ENCODE data around the gene ALB. TPM values are rescaled to one million over a fixed set of nuclear protein-coding genes. Genes with fewer than 3 reads are reported as not detected.

Gene ALB
- total RNA-seq, 1 donor from 2014 or later, result not detected

DNA sequence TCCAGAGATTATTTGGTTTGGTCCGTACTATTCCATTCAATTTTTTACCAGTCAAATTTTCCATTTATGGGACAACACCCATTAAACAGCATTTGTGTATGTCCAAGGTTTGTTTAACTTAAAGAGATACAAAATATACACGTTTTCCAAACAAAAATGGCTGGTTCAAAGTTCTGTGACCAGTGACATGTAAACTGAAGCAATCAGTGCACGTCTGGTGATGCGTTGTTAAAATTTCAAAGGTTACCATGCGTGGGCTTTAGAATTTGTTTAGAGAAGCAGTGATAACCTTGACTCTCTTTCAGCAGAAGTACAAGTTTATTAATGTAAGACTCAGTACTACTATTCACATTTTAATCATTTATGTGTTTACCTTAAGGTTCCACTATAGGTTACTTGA is 25.2 kb upstream of the ALB start:
- TF ChIP-seq, protein P1, sequence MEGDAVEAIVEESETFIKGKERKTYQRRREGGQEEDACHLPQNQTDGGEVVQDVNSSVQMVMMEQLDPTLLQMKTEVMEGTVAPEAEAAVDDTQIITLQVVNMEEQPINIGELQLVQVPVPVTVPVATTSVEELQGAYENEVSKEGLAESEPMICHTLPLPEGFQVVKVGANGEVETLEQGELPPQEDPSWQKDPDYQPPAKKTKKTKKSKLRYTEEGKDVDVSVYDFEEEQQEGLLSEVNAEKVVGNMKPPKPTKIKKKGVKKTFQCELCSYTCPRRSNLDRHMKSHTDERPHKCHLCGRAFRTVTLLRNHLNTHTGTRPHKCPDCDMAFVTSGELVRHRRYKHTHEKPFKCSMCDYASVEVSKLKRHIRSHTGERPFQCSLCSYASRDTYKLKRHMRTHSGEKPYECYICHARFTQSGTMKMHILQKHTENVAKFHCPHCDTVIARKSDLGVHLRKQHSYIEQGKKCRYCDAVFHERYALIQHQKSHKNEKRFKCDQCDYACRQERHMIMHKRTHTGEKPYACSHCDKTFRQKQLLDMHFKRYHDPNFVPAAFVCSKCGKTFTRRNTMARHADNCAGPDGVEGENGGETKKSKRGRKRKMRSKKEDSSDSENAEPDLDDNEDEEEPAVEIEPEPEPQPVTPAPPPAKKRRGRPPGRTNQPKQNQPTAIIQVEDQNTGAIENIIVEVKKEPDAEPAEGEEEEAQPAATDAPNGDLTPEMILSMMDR (IDR thresholded peaks at IDR 0.05; ENCODE audit: borderline replicate concordance), result no peak
- DNase-seq, result no peak
- no peaks in the 10 kb centered on the region for H3K4me1 ChIP-seq
- intact Hi-C loops (cut with micrococcal nuclease), result no loop called here
- no peaks in the 10 kb centered on the region for H3K9me3 ChIP-seq (replicated peaks)
- no peaks in the 10 kb centered on the region for H3K27me3 ChIP-seq (ENCODE audit: low read depth)
- H3K27ac ChIP-seq (replicated peaks), result no peak overlapping the region
- H3K36me3 ChIP-seq, result no peaks in the 10 kb centered on the region
- no peak overlapping the region for H3K4me3 ChIP-seq

DNA sequence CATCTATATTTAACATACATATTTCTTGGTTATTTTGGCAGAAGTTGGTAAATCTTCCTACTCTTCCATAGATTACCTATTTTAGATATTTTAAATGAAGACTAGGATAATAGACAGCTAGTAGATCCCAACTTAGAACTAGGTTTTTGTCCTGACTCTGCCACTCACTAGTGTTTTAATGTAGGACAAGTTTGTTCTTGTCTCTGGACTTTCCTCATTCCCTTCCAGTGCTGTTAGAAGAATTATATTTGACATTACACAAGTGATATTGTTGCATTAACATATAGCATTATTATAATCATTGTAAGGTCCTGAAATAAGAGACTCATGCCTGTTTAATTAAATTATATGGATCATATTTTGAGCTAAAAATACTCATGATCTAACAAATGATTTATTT is 24.1 kb upstream of the ALB start:
- Histone ChIP-seq H3K4me3 (no peak overlapping the region), H3K27ac (replicated peaks) (no peak overlapping the region), H3K36me3 (no peaks in the 10 kb centered on the region), H3K9me3 (replicated peaks) (no peaks in the 10 kb centered on the region), H3K4me1 (no peaks in the 10 kb centered on the region), H3K27me3 (ENCODE audit: low read depth) (no peaks in the 10 kb centered on the region)
- TF ChIP-seq, protein P1 (IDR thresholded peaks at IDR 0.05; ENCODE audit: borderline replicate concordance), result no peak
- intact Hi-C loops (cut with micrococcal nuclease), result no loop called here
- no peak for DNase-seq

DNA sequence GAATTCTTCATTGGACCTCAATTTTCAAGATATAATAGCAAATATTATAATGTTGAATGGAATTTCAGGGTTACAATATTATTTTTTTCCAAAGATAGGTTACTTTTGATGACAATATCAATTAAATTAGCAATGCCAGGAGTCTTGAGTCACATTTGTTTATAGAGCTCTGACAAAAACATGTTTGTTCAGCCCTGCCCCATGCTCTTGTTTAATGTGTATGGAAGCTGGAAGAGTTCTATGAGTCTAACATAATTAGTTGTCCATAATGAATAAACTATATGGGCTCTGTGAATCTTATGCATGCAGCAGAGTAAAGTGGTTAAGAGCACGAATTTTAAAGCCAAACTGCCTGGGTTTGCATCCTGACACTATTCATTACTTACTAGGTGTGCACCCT is 22.9 kb upstream of the ALB start:
- no peaks in the 10 kb centered on the region for H3K4me1 ChIP-seq
- no peak for DNase-seq
- no peak overlapping the region for H3K4me3 ChIP-seq
- peaks cover 7% of the 10 kb centered on the region for H3K9me3 ChIP-seq (replicated peaks)
- intact Hi-C loops (cut with micrococcal nuclease), result no loop called here
- TF ChIP-seq, protein P1 (IDR thresholded peaks at IDR 0.05; ENCODE audit: borderline replicate concordance), result no peak
- H3K27me3 ChIP-seq (ENCODE audit: low read depth), result no peaks in the 10 kb centered on the region
- H3K27ac ChIP-seq (replicated peaks), result no peak overlapping the region
- H3K36me3 ChIP-seq, result no peaks in the 10 kb centered on the region

DNA sequence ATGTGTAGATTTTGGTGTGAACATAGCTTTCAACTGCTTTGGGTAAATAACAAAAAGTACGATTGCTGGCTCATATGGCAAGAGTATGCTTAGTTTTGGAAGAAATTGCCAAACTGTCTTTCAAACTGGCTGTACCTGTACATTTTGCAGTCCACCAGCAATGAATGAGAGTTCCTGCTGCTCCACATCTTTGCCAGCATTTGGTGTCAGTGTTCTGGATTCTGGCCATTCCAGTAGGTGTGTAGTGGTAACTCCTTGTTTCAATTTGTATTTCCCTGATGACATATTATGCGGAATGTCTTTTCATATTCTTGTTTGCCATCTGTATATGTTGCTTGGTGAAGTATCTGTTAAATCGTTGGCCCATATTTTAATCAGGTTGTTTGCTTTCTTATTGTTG is 20.6 kb upstream of the ALB start:
- H3K9me3 ChIP-seq (replicated peaks), result peaks cover 8% of the 10 kb centered on the region
- no peak overlapping the region for H3K4me3 ChIP-seq
- H3K4me1 ChIP-seq, result no peaks in the 10 kb centered on the region
- DNase-seq, result no peak
- intact Hi-C loops (cut with micrococcal nuclease), result no loop called here
- H3K27ac ChIP-seq (replicated peaks), result no peak overlapping the region
- no peaks in the 10 kb centered on the region for H3K36me3 ChIP-seq
- no peaks in the 10 kb centered on the region for H3K27me3 ChIP-seq (ENCODE audit: low read depth)
- TF ChIP-seq, protein P1 (IDR thresholded peaks at IDR 0.05; ENCODE audit: borderline replicate concordance), result no peak

DNA sequence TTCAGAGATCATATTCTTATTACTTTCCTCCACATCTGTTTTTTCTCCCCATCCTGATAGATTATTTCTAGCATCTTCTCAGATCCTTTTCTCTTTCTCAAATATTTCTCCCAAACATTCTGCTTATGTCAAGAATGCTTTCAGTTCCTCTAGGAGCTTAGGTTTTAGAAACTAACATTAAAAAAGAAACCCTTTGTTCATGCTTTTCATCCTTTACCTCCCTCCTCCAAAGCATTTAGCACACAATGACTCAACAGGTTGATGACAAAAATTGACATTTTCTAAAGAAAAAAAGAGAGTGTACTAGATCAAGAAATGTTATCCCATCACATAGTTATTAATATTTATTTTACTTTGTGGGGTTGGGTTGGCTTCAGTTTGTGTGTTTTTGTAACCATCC is 16.5 kb upstream of the ALB start:
- no peak overlapping the region for H3K4me3 ChIP-seq
- intact Hi-C loops (cut with micrococcal nuclease), result no loop called here

More for the DNA sequence above, 16.5 kb upstream of the ALB start:
- Histone ChIP-seq H3K27me3 (ENCODE audit: low read depth) (no peaks in the 10 kb centered on the region), H3K36me3 (no peaks in the 10 kb centered on the region), H3K9me3 (replicated peaks) (peaks cover 8% of the 10 kb centered on the region), H3K27ac (replicated peaks) (no peak overlapping the region), H3K4me1 (no peaks in the 10 kb centered on the region)
- TF ChIP-seq, protein P1 (IDR thresholded peaks at IDR 0.05; ENCODE audit: borderline replicate concordance), result no peak
- DNase-seq, result no peak
